Stimulated activated CD4-positive, alpha-beta T cell treated with anti-CD3 and anti-CD28 coated beads, TNF-alpha, amount 100 ng/mL, for 48 hours (primary cell): Measurements from ENCODE around the gene GAK.
"Not testable (repeated sequence)": the region's sequence is repeated elsewhere in the genome, so short reads cannot be mapped to it uniquely, and the experiment has no call there.

Experiments used
- DNase-seq, 3 donors: peaks; one replicate each; pipeline ENCODE4 v3.0.0-alpha.2; 2020; ENCODE audit warnings: low read depth in 3 of 3

The GAK gene

DNA sequence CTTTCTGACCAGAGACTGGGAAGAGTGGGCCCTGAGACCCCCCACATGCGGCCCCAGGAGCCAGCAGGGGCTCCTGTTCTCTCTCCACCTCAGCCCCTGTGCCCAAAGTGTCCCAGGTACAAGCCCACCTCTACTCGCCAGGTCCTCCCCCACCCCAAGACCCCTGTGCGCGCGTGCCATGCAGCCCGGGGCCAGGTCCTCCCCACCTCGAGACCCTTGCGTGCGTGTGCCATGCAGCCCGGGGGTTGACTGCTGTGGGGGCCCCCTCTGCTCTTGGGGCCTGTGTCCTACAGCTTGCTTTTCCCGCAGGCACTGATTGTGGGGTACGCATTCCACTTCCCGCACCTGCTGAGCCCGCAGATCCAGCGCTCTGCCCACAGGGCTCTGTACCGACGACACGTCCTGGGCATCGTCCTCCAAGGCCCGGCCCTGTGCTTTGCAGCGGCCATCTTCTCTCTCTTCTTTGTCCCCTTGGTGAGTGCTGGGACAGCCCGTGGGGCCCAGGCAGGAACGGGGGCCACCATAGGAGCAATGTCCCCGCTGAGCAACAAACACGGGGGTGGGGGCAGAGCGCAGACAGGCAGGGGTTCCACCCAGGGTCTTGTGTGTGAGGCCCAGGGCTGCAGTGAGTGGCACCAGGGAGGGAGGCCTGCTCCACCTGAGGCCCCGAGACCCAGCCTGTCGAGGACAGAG, 20.9 kb upstream of the GAK start:
- no peak for DNase-seq

DNA sequence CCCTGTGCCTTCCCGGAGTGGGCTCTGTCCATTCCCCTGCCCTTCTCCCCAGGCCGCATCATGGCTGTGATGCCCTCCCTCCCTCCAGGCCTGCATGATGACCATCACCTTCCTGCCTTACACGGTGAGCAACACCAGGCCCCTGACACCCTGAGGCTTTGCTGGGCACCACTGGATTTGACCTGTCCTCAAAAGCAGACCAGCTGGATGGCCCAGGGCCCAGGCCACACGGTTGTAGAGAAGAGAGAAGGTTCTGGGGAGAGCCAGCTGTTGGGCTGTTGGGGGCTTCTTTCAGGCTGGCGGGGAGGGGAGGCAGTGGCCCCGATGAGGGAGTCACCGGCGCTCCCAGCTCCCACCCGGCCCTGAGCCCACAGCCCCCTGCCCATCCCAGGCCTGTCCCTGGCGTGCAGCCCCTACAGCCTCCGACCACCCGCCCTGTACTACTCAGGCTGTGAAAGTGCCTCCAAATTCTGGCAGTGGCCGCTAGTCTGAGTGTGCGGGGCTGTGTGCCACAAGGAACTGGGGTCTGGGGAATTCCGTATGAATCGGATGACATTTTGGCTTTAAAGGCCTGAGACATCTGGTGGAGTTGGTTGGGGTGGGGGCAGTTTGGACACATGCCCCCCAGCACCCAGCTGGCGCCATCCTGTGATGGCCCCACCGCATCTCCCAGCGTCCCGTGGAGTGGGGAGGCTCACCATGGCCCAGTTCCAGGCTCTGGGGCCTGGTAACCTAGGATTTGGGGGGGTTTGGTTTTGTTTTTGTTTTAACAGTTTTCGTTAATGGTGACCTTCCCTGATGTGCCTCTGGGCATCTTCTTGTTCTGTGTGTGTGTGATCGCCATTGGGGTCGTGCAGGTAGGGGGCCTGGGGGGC, 19.7 kb upstream of the GAK start:
- DNase-seq = no peak

DNA sequence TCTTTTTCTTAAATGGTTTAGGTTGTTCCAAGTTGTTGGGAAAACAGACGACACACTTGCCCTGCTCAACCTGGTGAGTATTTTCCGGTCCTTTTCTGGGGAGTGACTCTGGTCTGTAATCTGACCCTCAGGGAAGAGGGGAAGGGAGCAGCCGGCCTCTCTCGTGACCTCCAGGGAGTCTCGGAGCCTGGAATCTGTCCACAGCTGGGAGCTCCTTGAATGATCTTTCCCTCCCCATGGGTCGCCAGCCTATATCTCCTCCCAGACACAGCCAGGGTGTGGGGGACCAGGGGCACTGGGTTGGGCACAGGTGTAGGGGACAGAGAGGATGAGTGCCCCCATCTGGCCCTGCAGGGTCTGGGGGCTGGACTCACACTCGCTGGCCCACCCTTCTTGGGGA, 19.1 kb upstream of the GAK start:
- DNase-seq = no peak

DNA sequence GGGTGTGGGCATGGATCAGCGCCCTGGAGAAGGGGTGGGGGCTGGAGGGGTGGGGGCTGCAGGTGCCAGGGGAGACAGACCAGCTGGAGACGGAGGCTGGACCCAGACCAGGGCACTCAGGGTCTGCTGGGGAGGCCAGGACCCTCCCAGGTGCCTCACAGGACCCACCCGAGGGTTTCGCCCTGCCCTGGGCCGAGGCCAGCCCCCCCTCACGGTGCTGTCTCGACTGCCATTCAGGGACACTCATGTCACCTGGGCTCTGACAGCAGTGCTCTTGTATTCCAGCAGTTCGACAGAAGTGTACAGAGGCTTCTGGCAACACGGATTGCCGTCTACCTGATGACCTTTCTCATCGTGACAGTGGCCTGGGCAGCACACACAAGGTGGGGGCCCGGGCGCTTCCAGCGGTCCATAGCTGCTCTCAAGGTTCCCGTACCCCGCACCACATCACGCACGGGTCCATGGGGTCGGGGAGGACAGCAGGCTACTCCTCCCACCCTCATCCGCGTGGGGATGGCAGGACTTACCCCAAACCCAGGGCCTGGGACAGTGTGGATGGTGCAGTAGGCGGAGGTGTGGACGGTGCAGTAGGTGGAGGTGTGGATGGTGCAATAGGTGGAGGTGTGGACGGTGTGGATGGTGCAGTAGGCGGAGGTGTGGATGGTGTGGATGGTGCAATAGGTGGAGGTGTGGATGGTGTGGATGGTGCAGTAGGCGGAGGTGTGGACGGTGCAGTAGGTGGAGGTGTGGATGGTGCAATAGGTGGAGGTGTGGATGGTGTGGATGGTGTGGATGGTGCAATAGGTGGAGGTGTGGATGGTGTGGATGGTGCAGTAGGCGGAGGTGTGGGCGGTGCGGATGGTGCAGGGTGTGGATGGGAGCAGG, 18.3 kb upstream of the GAK start:
- no peak for DNase-seq

DNA sequence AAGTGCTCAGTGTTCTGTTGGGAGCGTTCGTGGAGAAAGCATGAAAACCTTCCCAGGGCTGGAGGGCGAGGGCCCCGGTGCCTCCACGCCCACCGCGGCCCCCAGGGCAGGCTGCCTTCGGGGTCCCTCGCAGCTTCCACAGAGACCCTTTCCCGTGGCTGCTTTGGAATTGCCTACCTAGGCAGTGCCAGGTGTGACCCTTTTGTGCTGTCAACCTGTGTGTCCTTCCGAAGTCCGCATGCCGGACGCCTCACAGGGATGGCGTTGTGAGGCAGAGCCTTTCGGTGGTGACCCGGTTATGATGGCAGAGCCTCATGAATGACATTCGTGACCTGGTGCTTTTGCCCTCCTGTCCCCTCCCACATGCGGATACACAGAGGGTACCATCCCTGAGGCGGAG, 17.5 kb upstream of the GAK start:
- DNase-seq = no peak

DNA sequence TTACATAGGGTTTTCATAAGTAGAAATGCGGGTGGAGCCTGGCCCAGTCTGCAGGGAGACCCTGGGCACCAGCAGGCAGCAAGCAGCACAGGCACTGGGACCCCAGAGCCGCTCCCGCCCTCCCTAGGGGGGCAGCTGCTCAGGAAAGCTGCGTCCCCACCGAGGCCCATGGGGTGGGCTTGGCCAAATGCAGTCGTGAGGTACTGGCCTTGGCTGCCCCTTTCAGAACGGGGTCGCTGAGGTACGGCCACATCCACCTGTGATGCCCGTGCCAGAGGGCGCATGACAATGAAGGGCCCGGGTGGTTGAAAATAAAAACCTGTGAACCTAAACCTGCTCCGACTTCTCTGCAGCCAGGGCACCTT, 16.8 kb upstream of the GAK start:
- DNase-seq = no peak

DNA sequence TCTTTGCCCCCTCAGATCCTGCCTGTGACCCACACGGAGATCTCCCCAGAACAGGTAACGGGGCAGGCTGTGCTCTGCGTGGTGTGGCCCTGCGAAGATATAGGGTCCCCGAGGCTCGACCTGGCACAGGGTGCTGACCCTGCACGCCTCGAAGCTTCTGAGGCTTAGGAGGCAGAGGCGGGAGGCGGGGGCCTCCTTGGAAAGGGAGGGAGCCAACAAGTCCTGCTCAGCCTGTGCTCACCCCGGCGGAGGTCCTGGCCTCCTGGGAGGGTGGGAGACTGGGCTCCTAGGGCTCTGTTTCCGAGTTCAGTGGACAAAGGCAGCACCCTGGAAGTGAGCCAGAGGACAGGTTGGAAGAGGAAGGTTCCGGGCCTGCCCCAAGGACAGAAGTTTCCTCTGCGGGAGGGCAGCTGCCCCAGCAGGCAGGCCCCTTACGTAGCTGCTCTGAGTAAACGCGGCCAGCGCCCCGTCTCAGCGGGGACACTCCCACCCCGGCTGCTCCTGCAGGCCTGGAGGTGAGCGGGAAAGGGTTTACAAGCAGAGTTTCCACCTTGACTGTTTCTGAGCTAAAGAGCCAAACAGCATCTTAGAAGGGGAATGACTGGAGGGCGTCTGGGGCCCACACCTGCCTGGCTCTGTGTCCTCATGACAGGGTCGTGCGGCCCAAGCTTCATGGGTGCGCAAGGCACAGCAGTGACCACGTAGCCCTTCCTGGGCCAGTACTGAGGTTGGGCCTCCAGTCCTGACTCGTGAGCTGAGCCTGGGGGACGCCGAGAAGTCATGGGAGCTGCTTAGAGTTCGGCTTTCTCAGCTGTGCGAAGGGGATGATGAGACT, 16.2 kb upstream of the GAK start:
- no peak for DNase-seq

DNA sequence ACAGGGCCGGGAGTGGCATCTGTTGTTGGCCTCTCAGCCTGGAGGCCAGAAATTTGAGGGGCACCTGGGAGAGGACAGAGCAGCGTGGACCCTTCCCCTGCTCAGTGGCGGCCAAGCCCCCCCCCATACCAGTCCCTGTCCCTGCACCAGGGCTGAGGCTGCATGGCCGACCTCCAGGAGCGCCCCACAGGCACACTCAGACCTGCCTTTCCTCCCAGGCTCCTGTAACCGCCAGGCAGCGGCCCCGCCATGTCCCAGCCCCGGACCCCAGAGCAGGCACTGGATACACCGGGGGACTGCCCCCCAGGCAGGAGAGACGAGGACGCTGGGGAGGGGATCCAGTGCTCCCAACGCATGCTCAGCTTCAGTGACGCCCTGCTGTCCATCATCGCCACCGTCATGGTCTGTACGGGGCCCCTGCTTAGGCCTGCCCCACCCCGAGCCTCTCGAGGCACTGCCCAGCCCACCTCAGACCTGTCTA, 15.4 kb upstream of the GAK start:
- no peak for DNase-seq

DNA sequence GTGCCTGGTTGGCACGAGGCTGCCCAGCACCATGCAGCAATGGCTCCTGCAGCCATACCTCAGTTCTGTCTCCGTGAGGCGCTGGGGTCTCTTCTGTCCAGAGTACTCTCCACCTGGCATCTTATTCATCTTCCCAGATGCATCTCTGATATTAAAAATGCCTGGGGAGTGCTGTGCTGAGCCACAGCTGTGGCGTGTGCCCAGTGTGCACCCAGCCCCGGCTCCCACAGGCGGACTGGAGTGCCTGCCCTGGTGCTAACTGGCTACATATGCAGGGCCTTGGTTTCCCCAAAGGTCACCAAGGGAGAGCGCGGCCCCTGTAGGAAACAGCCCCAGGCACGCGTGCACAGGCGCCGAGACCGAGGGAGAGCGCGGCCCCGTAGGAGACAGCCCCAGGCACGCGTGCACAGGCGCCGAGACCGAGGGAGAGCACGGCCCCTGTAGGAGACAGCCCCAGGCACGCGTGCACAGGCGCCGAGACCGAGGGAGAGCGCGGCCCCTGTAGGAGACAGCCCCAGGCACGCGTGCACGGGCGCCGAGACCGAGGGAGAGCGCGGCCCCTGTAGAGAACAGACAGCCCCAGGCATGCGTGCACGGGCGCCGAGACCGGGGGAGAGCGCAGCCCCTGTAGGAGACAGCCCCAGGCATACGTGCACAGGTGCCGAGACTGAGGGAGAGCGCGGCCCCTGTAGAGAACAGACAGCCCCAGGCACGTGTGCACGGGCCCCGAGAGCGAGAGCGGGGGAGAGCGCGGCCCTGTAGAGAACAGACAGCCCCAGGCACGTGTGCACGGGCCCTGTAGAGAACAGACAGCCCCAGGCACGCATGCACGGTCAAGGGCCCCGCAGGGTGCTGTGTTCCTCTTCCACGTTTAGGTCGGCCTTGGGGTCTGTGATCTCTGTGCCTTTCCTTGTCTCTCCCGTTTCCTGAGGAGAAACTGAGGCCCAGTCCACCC, 14.7 kb upstream of the GAK start:
- no peak for DNase-seq

DNA sequence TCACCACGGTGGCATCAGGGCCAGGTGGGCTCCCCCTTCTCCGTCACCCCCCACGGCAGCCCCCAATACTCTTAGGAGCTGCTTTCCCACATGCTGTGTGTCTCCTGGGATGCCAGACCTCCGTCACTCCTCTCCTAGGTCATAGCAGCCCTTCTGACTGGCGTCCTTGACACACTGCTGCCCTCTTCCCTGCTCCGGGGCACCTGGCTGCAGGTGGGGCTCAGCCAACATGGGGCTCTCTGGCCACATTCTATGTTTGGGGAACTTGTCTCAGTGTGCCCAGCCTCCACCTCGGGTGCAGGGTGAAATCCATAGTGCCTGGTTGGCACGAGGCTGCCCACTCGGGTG, 14.0 kb upstream of the GAK start:
- DNase-seq = no peak

DNA sequence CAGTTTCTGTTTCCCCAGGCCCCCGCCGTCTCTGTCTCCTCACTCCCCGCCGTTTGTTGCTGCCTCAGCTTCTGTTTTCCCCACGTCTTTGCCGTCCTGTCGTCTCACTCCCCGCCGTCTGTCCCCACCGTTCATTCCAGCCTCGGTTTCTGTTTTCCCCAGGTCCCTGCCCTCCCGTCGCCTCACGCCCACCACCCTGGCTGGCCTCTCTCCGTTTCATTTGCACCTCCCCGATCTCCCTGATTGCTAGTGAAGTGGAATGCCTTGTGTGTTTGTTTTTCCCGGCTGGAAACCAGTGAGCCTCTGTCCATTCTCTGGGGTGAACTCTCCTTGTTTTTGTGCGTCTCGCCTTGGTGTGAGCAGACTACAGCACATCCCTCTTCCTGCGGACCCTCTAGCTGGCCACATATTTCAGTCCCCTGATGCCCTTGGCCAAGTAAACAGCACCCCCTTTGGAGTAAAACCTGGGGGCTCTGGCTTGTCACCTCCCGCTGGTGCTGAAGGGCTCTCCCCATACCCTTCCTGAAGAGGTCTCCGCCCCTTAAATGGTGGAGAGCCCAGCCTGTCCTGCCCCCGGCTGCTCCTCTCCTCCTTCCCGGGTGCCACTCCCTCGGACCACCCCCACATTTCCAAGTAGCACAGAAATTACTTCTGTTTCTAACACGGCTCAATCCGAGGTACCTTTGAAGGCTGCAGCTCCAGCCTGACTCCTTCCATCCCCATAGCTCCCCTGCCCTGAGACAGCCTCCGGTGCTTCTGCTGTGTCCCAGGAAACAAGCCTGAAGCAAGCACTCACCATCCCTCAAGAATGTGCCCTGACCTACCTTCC, 13.4 kb upstream of the GAK start:
- no peak for DNase-seq

DNA sequence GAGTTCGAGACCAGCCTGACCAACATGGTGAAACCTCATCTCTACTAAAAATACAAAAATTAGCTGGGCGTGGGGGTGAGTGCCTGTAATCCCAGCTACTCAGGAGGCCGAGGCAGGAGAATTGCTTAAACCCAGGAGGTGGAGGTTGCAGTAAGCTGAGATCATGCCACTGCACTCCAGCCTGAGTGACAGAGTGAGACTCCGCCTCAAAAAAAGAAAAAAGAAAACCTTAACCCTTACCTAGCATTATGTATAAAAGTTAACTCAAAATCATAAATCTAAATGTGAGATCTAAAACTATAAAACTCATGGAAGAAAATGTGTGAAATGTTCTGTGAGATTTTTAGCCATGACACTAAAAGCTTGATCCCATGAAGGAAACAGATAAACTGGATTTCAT, 7.4 kb upstream of the GAK start:
- not testable (repeated sequence) for DNase-seq

DNA sequence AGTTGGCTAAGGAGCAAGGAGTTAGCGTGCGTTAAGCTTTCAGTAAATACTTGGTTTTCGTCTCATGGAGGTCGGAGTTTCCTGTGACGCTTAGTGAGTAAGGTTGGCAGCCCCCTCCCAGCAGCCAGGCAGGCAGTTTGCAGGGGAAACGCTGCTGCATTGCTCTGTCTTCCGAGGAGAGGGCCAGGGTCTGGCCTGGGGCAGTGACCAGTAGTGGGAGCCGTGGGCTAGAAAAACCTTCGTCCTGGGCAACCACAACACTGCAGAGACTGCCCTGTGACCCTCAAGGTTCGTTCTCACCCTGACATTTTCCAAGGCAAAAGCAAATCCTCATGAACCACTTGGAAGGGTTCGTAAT, 576 bp upstream of the GAK start:
- no peak for DNase-seq

DNA sequence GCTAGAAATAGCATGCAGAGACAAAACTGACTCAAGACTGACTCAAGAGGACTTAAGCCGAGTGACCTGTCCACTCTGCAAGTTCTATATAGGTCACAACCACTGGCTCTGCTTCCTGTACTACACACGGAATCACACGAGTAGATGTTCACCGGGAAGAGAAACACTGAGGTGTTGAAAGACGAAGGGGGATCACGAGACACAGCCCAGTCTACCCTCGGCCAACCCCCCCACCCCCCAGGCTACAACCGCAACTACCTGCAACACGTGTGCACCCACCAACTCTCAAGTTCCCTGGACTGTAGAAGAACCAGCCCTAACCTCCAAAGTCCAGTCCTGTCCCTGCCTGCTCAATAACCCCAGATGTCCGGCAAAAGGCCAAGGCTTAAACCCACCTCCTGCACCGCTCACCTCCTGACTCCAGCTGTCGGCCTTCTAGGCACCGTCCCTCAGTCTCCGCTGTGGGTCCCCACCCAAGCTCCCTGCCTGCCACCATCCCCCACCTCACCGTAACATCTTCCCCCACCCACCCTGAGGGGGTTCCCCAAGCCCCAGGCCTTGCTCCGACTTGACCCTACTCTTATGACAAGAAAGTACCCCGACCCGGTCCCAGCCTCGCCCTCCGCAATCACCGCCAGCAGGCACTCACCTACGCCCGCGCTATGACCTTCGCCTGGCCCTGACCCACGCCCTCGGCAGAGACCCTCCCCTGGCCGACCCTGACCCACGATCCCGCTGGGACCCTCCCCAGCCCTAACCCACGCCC, 739 bp downstream of the GAK start:
- no peak for DNase-seq

DNA sequence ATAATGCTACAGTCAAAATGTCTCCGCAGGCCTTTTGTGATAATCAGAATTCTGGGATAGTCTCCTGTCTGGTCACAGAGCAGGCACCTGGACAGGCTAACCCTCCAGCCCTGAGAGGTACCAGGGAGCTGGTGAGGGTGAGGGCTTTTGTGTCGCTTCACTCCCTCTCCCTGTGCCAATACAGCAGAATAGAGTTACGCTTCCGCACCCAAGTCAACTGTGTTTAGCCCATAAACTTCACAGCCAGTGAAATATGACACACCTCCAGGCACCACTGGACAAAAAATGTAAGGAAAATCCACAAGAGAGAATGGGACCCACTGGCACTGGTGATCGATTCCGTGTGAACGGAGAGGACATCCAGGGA, 1.3 kb downstream of the GAK start:
- DNase-seq = no peak

DNA sequence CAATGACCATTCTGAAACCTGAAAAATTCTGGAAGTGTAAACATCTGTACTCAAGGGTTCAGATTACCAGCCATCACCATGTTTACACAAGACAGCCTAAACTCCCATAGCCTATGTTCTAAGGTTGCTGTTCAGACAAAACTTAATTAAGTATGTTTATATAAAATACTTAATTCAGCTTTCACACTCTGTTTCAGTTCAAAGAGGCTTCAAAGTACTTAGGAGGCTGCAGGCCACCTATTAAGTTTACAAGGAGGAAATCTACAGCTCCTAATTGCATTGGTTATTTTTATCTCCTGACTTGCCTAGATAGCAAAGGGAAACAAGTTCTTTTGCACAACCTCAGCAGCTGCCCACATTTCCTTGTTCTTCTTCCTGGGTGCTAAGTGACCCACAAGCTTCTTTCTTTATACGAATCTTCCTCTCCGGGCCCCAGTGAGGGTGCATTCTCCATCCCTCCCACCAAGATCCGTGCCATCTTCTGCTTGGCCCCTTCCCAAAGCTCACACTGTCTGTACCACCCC, 2.0 kb downstream of the GAK start:
- DNase-seq = no peak

DNA sequence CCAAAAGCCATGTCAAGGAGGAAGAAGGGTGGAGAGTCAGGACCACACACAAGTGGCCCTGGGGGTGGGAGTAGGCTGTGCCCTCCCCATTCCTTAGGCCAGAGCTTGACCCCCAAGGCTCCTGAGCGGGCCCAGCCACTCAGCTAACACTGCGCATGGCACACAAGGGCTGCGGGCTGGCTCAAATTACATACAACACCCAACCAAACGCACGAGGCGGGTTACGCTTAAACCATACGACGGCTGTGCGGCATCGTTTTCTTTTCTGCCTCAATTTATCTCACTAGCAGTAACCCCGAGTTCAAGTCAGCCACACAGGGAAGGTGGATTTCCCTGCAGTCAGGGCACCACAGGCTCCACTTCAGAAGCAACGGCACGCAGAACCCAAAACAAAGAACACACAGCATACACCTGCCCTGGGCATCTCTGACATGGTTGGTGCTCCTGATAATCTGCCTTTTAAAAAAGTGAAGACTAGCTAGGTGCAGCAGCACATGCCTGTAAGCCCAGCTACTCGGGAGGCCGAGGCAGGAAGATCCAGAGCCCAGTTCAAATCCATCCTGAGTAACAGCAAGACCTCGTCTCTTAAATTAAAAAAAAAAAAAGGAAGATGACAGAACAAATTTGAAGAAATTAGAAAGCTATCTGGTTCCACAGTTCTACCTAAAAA, 2.9 kb downstream of the GAK start:
- no peak for DNase-seq

DNA sequence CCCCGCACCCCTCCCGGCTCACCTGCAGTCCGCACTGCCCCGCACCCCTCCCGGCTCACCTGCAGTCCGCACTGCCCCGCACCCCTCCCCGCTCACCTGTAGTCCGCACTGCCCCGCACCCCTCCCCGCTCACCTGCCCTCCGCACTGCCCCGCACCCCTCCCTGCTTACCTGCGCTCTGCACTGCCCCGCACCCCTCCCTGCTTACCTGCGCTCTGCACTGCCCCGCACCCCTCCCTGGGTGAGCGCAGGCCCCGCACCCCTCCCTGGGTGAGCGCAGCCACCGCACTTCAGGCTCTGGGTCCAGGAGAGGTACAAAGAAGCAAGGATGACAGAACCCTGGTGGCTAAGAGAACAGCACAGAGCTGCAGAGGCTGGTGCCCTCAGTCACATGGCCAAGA, 4.5 kb downstream of the GAK start:
- DNase-seq = not testable (repeated sequence)
